DND-41 (cell line): ENCODE results near the gene CALB2.

Experiments used
- ATAC-seq: fragments of 200-7000 bp; cut with Tn5 transposase; 3 replicates; pipeline ENCODE4 v1.9.1; 2021; ENCODE audit warnings: low read depth; ENCODE audit not compliant: insufficient read depth
- DNase-seq: peaks from one replicate; pipeline ENCODE4 v3.0.0-alpha.2; 2020
- H2AFZ ChIP-seq: 2 replicates; pipeline ENCODE4 v1.6.0; 2012; ENCODE audit warnings: low read depth, low read length
- H3K27ac ChIP-seq: 2 replicates; pipeline ENCODE4 v1.5.1; 2012; ENCODE audit warnings: low read length, inconsistent platforms
- H3K27me3 ChIP-seq: fragments of 200-600 bp; sonication (generic); 2 replicates; pipeline ENCODE4 v1.6.0; 2012; ENCODE audit warnings: low read length, mild to moderate bottlenecking, inconsistent platforms; ENCODE audit not compliant: insufficient read depth, poor library complexity
- H3K36me3 ChIP-seq: 2 replicates; pipeline ENCODE4 v1.5.1; 2012; ENCODE audit warnings: low read length, inconsistent platforms; ENCODE audit not compliant: insufficient read depth
- H3K4me1 ChIP-seq: 2 replicates; pipeline ENCODE4 v1.5.1; 2012; ENCODE audit warnings: mild to moderate bottlenecking, low read length; ENCODE audit not compliant: insufficient read depth
- H3K4me2 ChIP-seq: 2 replicates; pipeline ENCODE4 v1.6.0; 2012; ENCODE audit warnings: mild to moderate bottlenecking, moderate library complexity, low read length, inconsistent platforms; ENCODE audit not compliant: insufficient read depth
- H3K4me3 ChIP-seq, 2 experiments: fragments of 200-600 bp in 1 of 2; shearing (Covaris generic) in 1 of 2; 2 replicates each; pipeline ENCODE4 v1.5.1; 2012 to 2016; ENCODE audit warnings: inconsistent platforms in 2 of 2, low read length in 2 of 2, mild to moderate bottlenecking in 2 of 2, low read depth in 1 of 2, moderate library complexity in 1 of 2
- H3K79me2 ChIP-seq: 2 replicates; pipeline ENCODE4 v1.6.0; 2012; ENCODE audit warnings: low read length, inconsistent platforms; ENCODE audit not compliant: insufficient read depth
- H3K9ac ChIP-seq: 2 replicates; pipeline ENCODE4 v1.6.0; 2012; ENCODE audit warnings: low read depth, mild to moderate bottlenecking, inconsistent platforms, low read length, moderate library complexity
- H3K9me3 ChIP-seq: 2 replicates; pipeline ENCODE4 v1.5.1; 2012; ENCODE audit warnings: low read length, moderate library complexity, mild to moderate bottlenecking, inconsistent platforms; ENCODE audit not compliant: insufficient read depth, severe bottlenecking
- H4K20me1 ChIP-seq: 2 replicates; pipeline ENCODE4 v1.6.0; 2012; ENCODE audit warnings: low read length; ENCODE audit not compliant: insufficient read depth
- CTCF ChIP-seq: IDR thresholded peaks from 2 replicates; pipeline ENCODE4 v1.5.1; 2012; ENCODE audit warnings: borderline replicate concordance, low read length, moderate library complexity, mild to moderate bottlenecking; ENCODE audit not compliant: poor library complexity, severe bottlenecking; ENCODE audit errors: extremely low read depth
- EZH2 ChIP-seq: IDR thresholded peaks from 3 replicates; pipeline ENCODE4 v1.6.1; 2012; ENCODE audit warnings: borderline replicate concordance, low read depth, mild to moderate bottlenecking, moderate library complexity, low read length, inconsistent platforms; ENCODE audit not compliant: severe bottlenecking

The CALB2 gene

GRCh38 chr16:71431991-71432390, 73.5 kb downstream of the CALB2 start:
- no peak for TF ChIP-seq EZH2
- TF ChIP-seq CTCF = no peak
- Histone ChIP-seq H3K36me3 (no peaks in the 10 kb centered on the region), H3K27me3 (no peaks in the 10 kb centered on the region), H2AFZ (no peak overlapping the region), H3K4me2 (no peak overlapping the region), H3K27ac (no peak overlapping the region), H4K20me1 (no peaks in the 10 kb centered on the region), H3K4me3 (no peak overlapping the region), H3K9me3 (no peaks in the 10 kb centered on the region), H3K9ac (no peak overlapping the region), H3K4me1 (no peaks in the 10 kb centered on the region), H3K79me2 (no peaks in the 10 kb centered on the region)
- ATAC-seq (no peak), DNase-seq (no peak)

DNA sequence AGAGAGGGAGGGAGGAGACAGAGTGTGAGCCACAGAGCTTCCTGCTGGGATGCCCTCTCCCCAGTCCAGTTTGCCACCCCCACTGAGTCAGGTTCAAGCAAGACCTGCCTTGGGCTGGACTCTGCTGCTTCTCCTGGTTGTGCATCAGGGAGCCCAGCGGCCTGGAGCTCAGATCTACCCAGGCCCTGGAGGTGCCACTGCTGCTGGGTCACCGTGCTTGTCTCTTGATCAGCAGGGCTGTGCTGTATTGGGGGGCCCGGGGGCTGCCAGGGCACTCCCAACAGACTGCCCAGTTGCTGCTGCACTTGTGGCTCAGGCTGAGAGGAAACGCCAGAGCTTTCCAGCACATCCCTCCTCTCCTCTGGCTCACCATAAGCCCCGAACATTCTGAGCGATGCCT, 74.4 kb downstream of the CALB2 start:
- H3K27ac ChIP-seq = no peak overlapping the region
- no peaks in the 10 kb centered on the region for H4K20me1 ChIP-seq
- no peaks in the 10 kb centered on the region for H3K36me3 ChIP-seq
- no peaks in the 10 kb centered on the region for H3K79me2 ChIP-seq
- H3K9me3 ChIP-seq = no peaks in the 10 kb centered on the region
- no peaks in the 10 kb centered on the region for H3K4me1 ChIP-seq
- no peak overlapping the region for H3K4me3 ChIP-seq
- H2AFZ ChIP-seq = no peak overlapping the region
- no peak for ATAC-seq
- TF ChIP-seq CTCF (no peak), EZH2 (no peak)
- no peak overlapping the region for H3K4me2 ChIP-seq
- no peak for DNase-seq
- H3K27me3 ChIP-seq = no peaks in the 10 kb centered on the region
- H3K9ac ChIP-seq = no peak overlapping the region

DNA sequence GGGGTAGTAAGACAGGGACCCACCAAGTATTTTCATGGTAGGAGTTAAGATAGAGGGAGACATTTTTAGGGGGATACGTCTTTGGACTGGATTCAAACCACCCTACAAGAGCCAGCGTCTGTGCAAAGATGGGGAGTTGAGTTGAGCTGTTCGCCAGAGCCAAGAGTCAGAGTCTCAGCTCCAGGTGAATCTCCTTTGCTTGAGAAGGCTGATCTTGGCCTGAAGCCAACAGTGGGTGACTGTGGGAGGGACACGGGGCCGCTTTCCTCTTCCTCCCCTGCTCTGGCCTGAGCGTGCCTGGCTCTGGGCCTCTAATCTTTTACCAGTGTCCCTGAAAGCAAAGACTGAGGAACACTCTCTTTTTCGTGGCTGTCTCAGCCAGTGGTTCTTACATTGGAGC, 78.0 kb downstream of the CALB2 start:
- Histone ChIP-seq H3K4me1 (no peaks in the 10 kb centered on the region), H3K9me3 (no peaks in the 10 kb centered on the region), H2AFZ (no peak overlapping the region), H3K4me2 (no peak overlapping the region), H3K36me3 (no peaks in the 10 kb centered on the region), H3K9ac (no peak overlapping the region), H3K4me3 (no peak overlapping the region), H3K79me2 (no peaks in the 10 kb centered on the region), H4K20me1 (no peaks in the 10 kb centered on the region), H3K27me3 (no peaks in the 10 kb centered on the region), H3K27ac (no peak overlapping the region)
- no peak for ATAC-seq
- no peak for DNase-seq
- TF ChIP-seq CTCF = no peak
- no peak for TF ChIP-seq EZH2

- Histone ChIP-seq H3K4me2 (no peak overlapping the region), H3K27me3 (no peaks in the 10 kb centered on the region), H3K9me3 (no peaks in the 10 kb centered on the region), H3K4me1 (no peaks in the 10 kb centered on the region), H2AFZ (no peak overlapping the region), H3K36me3 (no peaks in the 10 kb centered on the region), H3K9ac (no peak overlapping the region), H3K4me3 (no peak overlapping the region), H3K27ac (no peak overlapping the region), H3K79me2 (no peaks in the 10 kb centered on the region), H4K20me1 (no peaks in the 10 kb centered on the region)
- DNase-seq = no peak
- no peak for TF ChIP-seq EZH2
- TF ChIP-seq CTCF = no peak
- no peak for ATAC-seq
These were observed 81.0 kb downstream of the CALB2 start for GRCh38 chr16:71439523-71439922.
